GM18499 (cell line): ENCODE results near the gene GSTM2.

Experiments
- ATAC-seq: cut with Tn5 transposase; IDR thresholded peaks from one replicate; pipeline ENCODE4 v1.9.1; 2021; ENCODE audit warnings: moderate number of reproducible peaks; ENCODE audit not compliant: insufficient read depth, unreplicated experiment

The GSTM2 gene

DNA sequence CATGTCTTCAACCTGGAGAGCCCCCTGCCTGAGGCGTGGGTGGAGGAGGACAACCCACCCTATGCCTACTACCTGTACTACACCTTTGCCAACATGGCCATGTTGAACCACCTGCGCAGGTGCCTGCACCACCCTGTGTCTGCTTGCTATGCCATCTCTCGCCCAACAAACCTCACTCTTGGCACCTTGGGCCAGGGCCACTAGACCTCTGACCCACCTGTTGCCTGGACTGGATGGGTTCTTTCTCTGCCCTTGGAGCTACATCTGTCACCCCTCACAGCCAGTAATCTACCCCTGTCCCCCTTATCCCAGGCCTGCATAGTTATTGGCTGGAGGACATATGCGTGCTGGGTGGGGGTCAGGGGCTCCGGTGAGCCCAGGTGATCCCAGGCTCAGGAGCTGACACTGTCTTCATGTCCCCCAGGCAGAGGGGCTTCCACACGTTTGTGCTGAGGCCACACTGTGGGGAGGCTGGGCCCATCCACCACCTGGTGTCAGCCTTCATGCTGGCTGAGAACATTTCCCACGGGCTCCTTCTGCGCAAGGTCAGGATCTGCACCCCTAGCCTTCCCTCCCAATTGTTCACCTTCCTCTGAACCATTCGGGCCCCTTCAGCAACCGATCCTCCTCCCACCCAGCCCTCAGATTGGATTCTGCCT is 38.4 kb upstream of the GSTM2 start:
- no peak for ATAC-seq

GRCh38 chr1:109630081-109630897 is 37.6 kb upstream of the GSTM2 start:
- no peak for ATAC-seq

DNA sequence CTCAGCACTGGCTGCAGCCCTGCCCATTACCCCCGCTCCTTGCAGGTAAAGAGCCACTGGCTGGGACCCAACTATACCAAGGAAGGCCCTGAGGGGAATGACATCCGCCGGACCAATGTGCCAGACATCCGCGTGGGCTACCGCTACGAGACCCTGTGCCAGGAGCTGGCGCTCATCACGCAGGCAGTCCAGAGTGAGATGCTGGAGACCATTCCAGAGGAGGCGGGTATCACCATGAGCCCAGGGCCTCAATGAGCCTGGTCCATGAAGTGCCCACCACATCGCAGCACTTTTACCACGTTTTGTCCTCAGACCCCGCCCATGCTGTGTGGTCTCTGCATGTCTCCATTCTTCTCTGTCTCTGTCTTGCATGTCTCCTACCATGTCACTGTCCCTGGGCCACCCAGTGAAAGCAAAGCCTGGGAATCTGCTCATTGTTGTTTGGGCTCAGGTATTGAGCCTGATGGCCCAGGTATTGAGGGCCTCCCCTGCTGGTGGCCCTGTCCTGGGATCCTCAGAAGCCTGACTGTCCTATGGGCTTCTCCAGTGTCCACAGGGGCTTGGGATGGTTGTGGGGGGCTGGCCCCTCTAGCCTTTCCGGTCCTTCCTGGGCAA is 36.9 kb upstream of the GSTM2 start:
- ATAC-seq: no peak

DNA sequence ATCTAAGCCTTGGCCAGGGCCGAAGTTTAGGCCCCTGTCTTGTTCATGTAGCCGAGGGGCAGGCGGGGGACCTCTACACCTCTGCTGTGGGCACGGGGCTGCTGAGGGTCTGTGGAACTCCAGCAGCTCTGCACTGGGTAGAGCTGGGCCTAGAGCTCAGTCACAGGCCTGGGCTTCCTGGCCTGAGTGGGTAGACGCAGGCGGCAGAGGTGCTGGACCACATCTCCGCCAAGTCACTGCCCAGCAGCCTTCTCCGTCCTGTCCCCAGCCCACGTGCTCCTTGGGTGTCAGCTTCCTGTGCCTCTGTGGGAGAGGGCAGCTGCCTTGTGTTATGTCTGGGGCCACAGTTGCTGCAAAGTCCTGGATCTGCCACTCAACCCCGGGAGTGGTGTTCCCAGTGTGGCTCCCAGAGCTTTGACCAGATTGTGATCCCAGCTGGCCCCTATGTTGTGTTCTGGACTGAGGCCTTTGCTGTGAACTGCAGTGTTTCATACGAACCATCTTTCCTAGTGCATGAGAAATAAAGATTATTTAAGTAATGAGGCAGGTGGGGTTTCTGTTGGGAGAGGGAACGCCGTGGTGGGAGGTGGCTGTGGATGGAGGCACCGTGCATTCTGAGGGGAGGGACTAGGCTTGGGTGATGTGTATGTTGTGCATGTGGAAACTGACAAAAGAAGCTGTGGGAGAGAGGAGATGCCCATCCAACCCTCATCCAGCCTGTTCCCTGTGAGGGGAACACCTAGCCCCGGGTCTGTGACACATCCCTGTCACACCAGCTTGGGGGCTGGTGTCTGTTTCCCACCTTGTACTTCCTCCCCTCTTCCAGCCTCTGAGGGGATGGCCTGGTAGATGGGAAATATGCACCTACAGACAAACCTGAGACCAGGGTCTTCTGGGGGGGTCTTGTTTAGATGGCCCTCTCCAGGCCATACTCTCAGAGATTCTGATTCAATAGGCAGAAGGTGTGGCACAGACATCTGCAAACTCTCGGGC is 36.0 kb upstream of the GSTM2 start:
- no peak for ATAC-seq

- no peak for ATAC-seq
These were observed 35.0 kb upstream of the GSTM2 start for GRCh38 chr1:109632671-109633346.

DNA sequence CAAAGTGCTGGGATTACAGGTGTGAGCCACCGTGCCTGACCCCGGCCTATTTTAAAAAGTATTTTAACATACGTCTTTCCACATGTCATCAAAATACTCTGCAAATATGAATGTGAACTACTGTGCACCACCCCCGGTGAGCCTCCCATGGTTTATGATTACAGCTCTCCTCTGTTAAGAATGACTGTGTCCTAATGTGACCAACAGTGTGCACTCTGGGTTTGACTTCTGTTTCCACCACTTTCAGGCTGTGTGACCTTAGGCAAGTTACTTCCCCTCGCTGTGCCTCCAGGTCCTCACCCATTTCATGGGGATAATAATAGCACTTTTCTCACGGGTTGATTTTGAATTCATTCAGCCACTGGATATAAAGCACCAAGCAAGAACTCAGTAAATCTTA is 33.6 kb upstream of the GSTM2 start:
- no peak for ATAC-seq

- ATAC-seq: no peak
These were observed 32.8 kb upstream of the GSTM2 start for GRCh38 chr1:109634771-109635750.

GRCh38 chr1:109635862-109636200 is 32.0 kb upstream of the GSTM2 start:
- ATAC-seq: no peak

- no peak for ATAC-seq
These were observed 31.5 kb upstream of the GSTM2 start for GRCh38 chr1:109636201-109636952.

GRCh38 chr1:109637446-109637845 is 30.4 kb upstream of the GSTM2 start:
- no peak for ATAC-seq

- no peak for ATAC-seq
These were observed 28.6 kb upstream of the GSTM2 start for GRCh38 chr1:109639063-109639840.

- no peak for ATAC-seq
These were observed 28.0 kb upstream of the GSTM2 start for GRCh38 chr1:109639841-109640184.

- no peak for ATAC-seq
These were observed 27.5 kb upstream of the GSTM2 start for GRCh38 chr1:109640285-109640865.

GRCh38 chr1:109641078-109641740 is 26.6 kb upstream of the GSTM2 start:
- ATAC-seq: no peak

GRCh38 chr1:109641861-109642260 is 26.0 kb upstream of the GSTM2 start:
- no peak for ATAC-seq

GRCh38 chr1:109642626-109643025 is 25.2 kb upstream of the GSTM2 start:
- ATAC-seq: no peak
